Islet precursor cell (in vitro differentiated cells): ENCODE results near the gene IQGAP2.
"Not testable (repeated sequence)": the region's sequence is repeated elsewhere in the genome, so short reads cannot be mapped to it uniquely, and the experiment has no call there.

Experiments
- DNase-seq: peaks from one replicate; pipeline ENCODE4 v3.0.0-alpha.2; 2018

IQGAP2 gene

DNA sequence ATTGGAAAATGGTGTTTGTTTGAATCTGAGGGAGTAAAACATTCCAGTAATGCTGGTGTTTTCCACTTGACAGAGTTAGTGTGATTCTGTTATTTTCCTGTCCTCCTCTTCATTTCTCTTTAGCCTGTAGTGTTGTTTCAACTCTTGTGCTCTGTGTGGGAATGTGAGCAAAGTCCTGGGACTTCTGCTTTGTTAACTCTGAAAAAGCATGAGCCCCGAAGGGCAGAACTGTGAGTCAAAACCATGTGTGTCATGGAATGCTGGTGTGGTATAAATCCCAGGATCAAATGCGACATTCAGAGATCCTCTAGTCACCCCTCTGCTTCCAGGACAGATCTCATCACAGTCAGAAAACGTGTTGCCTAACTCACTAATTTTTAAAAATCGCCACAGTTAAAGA, 321.8 kb downstream of the IQGAP2 start:
- no peak for DNase-seq

DNA sequence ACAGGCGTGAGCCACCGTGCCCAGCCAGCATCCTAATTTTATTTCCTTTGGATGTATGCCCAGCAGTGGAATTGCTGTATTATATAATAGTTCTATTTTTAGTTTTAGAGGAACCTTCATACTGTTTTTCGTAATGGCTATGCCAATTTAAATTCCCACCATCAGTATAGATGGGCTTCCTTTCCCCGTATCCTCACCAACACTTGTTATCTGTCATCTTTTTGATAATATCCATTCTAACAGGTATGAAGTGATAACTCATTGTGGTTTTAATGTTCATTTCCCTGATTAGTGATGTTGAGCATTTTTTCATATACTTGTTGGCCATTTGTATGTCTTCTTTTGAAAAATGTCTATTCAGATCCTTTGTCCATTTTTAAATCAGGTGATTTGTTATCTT, 325.9 kb downstream of the IQGAP2 start:
- DNase-seq: no peak

DNA sequence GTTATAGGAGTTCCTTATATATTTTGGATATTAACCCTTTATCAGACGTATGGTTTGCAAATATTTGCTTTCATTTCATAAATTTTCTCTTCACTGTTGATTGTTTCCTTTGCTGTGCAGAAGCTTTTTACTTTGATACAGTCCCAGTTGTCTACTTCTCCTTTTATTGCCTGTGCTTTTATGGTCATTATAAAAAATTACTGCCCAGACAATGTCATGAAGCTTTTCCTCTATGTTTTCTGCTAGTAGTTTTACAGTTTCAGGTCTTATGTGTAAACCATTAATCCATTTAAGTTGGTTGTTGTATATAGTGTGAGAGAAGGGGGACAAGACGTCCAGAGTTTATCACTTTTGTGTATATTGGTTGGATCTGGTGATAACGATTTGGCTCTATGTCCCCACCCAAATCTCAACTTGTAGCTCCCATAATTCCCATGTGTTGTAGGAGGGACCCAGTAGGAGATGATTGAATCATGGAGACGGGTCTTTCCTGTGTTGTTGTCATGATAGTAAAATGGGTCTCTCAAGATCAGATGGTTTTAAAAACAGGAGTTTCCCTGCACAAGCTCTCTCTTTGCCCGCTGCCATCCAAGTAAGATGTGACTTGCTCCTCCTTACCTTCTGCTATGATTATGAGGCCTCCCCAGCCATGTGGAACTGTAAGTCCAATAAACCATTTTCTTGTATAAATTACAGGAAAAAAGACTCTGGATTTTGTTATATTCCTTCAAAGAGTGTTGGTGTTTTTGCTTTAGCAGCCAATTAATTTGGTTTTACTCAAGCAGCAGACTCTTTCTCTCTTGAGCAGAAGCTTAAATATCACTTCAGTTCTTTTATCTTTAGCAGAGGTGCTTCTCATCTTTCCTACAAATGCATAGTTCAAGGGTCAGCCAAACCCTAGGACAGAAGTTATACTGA, 326.5 kb downstream of the IQGAP2 start:
- DNase-seq: no peak

DNA sequence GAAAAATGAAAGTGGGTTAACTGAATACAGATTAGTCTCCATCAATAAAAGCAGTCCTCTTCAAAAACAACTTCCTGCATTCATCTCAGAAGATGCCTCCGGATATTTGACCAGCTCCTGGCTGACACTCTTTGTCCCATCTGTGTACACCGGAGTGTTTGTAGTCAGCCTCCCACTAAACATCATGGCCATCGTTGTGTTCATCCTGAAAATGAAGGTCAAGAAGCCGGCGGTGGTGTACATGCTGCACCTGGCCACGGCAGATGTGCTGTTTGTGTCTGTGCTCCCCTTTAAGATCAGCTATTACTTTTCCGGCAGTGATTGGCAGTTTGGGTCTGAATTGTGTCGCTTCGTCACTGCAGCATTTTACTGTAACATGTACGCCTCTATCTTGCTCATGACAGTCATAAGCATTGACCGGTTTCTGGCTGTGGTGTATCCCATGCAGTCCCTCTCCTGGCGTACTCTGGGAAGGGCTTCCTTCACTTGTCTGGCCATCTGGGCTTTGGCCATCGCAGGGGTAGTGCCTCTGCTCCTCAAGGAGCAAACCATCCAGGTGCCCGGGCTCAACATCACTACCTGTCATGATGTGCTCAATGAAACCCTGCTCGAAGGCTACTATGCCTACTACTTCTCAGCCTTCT, 329.4 kb downstream of the IQGAP2 start:
- DNase-seq: no peak

DNA sequence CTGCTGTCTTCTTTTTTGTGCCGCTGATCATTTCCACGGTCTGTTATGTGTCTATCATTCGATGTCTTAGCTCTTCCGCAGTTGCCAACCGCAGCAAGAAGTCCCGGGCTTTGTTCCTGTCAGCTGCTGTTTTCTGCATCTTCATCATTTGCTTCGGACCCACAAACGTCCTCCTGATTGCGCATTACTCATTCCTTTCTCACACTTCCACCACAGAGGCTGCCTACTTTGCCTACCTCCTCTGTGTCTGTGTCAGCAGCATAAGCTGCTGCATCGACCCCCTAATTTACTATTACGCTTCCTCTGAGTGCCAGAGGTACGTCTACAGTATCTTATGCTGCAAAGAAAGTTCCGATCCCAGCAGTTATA, 329.9 kb downstream of the IQGAP2 start:
- DNase-seq: no peak

DNA sequence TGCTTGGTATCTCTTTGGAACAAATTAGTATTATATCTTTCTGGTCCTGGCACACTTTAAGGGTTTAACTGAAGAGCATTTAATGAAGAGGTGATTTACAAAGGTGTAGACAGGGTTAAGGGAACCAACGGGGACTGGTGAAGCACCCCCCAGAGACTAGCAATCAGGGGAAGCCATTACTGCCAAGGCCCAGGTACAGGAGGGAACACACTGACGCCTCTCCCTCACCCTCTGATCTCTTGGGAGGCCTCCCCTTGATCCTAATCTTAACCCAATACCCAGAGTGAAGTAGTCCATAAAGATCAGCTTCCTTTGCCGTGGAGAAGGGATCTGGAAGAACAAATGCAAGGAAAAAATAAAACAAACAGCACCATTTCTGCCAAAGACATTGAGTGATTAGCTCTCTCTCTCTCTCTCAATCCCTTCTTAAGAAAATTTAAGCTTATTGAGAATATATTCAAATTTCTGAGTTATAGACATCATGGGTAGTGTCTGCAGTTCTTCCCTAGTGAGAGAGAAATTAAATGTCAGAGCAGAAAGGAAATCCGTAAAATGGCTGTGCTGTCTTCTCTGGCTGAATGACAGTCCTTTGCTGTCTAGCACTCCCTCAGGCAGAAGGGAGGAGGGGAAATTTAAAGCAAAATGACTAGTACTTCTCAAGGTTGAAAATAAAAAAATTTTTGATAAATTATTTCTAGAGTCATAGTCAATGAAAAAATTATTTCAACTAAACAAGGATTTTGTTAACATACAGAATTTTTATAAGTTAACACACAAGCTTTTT, 332.9 kb downstream of the IQGAP2 start:
- DNase-seq: no peak

DNA sequence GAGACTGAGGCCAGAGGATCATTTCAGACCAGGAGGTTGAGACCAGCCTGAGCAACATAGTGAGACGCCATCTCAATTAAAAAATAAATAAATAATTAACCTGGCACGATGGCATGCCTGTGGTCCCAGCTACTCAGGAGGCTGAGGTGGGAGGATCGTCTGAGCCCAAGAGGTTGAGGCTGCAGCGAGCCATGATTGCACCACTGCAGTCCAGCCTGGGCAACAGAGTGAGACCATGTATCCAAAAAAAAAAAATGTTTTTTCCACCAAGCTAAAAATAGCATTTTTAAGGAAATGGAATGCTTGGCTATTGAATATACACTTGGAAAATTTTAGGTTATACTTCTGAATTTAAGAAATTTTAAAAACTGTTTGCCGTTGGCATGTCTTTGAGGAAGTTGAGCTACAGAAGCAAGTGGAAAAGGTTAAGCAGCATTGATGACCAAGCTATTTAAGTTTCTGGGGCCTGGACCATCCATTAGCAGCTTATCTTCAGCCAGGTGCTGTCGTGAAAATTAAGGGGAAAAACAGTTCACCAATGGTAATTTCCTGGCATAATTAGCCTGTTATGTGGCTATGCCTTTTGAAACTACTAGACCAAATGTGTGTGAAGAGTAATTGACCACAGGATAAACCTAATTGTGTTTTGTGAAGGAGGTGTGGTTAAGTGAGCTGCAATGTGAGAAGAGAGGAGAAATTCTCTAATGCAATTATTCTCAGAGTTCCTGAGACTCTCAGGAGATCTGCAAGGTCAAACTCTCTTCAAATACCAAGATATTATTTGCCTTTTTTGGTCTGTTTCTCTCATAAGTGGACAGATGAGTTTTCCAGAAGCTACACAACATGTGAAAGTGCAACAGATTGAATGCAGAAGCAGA, 333.8 kb downstream of the IQGAP2 start:
- no peak for DNase-seq

DNA sequence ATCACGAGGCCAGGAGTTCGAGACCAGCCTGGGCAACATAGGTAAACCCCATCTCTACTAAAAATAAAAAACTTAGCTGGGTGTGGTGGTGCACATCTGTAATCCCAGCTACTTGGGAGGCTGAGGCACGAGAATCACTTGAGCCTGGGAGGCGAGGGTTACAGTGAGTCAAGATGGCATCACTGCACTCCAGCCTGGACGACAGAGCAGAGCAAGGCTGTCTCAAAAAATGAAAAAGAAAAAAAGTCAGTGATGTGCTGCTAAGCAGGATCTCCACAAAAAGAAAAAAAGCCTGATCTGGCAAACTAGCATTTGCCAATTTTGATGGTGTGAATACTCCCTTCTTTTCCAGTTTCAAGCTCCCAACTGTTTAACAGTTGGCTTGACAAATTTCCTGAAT, 334.8 kb downstream of the IQGAP2 start:
- no peak for DNase-seq

DNA sequence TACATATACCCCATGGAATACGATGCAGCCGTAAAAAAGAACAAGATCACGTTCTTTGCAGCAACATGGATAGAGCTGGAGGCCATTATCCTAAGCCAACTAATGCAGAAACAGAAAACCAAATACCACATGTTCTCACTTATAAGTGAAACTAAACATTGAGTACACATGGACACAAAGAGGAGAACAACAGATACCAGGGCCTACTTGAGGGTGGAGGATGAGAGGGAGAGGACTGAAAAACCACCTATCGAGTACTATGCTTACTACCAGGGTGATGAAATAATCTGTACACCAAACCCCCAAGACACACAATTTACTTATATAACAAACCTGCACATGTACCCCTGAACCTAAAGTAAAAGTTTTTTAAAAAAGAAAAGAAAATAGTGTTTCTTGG, 338.4 kb downstream of the IQGAP2 start:
- not testable (repeated sequence) for DNase-seq

DNA sequence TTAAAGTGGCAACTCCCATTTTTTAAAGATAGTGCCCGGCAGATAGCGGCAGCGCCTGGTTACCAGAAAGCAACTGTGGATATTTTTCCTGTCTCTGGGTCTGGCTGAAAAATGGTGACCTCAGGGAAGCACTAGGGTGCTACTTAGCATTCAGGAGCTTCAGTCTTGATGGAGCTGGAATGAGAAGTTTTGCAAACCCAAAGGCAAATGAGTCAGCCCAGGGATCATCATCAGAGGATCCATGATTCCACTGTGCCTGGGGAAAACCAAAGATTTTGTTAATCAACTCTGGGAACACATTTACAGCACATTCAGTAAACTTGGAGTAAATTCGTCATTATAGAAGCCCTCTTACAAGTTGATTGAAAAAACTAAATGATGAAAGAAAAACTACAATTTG, 339.5 kb downstream of the IQGAP2 start:
- no peak for DNase-seq

DNA sequence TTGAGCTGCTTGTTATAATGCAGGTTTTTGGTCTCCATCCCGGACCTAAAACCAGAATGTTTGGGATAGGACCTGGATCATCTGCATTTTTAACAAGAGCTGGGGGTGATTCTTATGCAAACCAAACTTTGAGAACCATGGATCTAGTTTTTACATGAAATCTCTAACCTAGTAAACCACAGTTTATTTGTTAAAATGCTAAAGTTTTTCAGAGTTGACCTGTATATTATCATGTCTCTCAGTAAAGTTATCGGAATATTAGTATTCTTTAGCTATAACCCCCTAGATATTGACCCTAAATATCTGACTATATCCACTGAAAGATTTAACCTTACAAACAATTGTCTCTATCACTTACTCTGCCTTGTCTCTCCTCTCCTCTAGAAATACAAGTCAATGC, 341.5 kb downstream of the IQGAP2 start:
- DNase-seq: no peak

DNA sequence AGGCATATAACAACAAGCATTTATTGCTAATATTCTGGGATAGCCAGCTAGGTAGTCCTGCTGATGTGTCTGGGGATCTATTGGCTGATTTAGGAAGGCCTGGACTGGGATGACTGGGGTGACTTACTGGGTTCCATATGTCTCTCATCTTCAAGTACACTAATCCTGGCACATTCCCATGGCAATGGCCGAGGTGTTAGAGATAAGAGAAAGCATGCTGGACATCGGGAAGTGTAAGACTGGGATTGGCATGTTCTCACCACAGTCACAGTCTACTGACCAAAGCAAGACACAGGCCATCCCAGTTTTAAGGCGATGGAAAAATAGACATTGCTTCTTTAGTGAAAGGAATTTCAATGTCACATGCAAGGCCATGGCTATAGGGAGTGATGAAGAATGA, 342.6 kb downstream of the IQGAP2 start:
- DNase-seq: no peak

DNA sequence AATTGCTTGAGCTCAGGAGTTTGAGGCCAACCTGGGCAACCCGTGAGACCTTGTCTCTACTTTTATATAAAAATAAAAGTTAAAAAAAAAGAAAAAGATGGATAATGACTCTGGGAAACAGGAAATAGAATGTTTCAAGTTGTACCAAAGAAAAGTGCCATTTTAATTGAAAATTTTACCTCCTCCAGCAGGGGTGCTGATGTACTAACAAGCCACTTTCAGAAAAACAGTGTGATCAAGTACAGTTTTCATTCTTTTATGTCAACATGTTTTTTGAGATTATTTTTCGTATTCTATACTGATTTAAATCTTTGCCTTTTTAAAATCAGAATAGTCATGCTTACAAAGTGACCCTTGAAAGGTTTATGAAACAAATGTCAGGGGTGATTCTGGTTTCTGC, 343.6 kb downstream of the IQGAP2 start:
- no peak for DNase-seq

DNA sequence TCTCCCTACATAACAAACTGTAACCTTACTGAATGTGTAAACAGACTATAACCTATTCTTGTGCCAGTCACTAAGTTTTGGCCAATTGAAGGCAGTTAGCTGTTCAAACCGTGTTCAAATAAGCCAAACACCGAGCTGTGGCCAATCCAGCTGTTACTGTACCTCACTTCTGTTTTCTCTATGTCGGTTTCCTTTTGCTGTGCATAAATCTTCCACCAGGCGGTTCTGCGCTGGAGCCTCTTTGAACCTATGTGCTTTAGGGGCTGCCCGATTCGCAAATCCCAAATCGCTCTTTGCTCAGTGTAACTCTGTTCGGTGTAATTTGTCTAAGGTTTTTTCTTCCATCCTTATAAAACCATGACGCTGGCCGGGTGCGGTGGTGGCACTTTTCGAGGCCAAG, 344.6 kb downstream of the IQGAP2 start:
- DNase-seq: no peak

DNA sequence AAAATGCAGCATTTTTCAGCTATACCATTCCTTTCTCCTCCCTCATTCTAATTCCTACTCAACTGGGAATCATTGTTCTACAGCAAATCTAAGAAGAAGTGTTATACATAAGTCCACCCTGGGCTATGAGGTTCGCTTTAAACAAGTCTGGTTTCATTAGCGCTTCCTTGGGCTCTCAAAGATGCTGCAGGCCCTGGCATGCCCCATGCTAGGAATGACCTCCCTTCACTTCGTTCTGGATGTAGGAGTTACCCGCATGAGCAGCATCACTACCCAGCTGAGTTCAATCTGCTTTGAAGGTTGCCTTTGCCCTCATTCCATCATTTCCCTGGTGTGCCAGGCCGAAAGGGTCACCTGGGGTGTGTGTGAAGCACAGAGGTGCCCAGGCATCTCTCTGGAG, 348.2 kb downstream of the IQGAP2 start:
- DNase-seq: no peak

DNA sequence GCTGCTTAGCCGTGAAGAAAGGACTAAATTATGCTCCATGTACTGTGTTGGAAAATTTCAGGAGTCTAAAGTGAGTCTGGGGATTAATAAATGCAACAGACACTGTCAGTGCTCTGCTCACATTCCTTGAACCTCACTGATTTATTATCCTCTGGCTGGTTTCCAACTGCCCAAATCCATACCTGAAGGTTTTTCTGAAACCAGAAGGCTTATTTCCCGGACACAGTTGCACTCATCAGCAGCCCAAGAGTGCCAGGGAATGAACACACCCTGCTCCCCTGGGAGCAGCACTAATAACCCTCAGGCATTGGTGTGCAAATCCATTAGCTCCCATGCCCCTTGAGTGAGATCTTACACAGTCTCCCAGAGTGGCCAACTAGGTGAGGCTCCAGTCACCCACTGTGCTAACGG, 351.6 kb downstream of the IQGAP2 start:
- no peak for DNase-seq

DNA sequence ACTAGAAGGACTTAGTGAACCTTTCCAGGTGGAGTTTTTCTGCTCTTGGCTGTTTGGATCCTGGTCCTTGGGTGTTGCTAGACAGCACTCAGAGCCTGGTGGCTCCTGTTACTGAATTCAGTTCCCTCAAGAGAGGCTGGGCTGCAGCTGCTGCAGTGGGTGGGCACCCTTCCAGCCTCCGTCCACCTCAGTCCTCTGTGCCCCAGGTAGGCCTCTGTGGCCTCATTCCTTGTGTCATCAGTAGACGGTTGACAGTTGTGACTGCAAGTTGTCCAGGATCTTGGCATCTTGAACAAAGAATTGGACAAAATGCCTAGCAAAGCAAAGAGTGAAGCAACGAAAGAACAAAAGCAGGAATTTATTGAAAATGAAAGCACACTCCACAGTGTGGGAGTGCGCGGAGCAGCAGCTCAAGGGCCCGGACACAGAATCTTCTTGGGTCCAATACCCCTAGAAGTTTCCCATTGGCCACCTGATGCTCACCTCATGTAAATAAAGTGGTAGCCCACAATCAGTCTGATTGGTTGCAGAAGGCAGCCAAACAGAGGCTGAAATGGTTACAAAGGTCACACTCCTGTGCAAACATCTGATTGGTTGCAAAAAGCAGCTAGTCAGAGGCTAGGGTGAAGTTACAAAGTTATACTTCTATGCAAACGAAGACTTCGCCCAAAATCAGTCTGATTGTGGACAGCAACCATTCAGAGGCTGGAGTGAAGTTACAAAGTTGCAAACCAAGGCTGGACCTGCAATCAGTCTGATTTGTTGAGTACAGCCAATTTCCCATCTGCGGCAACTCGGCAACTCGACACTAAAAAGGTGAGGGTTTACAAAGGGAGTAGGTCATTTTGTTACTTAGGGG, 352.9 kb downstream of the IQGAP2 start:
- DNase-seq: no peak

DNA sequence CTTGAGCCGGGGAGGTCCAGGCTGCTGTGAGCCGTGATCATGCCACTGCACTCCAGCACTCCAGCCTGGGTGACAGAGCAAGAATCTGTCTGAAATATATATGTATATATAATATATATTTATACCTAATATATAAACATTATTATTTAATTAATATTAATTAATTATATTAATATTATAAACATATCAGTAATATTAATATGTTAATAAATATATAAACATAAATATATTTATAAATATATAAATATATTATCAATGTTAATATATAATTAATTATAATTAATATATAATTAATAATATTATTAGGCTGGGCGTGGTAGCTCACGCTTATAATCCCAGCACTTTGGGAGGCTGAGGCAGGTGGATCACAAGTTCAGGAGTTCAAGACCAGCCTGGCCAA, 354.0 kb downstream of the IQGAP2 start:
- DNase-seq: no peak
